NCI-H1105 (cell line): ENCODE measurements around the gene PDE8A.
"Not testable (repeated sequence)": the region's sequence is repeated elsewhere in the genome, so short reads cannot be mapped to it uniquely, and the experiment has no call there.

Experiments
- DNase-seq: peaks from one replicate; lab custom pipeline; 2025; lab: John Stamatoyannopoulos, UW

Gene PDE8A

DNA sequence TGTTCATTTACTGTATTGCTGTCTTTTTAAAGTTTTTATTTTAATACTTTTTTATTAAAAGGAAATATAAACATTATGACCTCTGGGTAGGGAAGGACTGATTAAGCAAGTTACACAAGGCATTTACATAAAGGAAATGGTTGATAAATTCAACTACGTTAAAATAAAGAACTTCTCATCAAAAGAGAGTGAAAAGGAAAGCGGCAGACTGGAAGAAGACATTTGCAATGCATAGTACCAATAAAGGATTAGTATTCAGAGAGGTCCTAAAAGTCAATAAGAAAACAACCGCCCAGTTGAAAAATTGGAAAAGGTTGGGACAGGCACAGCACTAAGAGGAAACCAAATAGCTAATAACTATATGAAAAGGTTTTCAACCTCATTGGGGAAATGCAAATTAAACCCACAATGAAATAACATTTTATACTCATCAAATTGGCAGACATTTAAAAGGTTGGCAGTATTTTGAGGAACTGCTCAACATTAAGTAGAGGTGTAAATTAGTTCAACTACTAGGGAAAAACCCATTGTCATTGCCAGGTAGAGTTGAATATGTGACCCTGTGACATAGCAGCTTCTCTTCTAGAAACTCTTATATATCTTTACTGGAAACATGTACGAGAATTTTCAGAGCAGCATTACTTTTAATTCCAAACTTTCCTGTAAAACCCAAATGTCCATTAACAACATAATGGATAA, 9.5 kb downstream of the PDE8A start:
- no peak for DNase-seq

DNA sequence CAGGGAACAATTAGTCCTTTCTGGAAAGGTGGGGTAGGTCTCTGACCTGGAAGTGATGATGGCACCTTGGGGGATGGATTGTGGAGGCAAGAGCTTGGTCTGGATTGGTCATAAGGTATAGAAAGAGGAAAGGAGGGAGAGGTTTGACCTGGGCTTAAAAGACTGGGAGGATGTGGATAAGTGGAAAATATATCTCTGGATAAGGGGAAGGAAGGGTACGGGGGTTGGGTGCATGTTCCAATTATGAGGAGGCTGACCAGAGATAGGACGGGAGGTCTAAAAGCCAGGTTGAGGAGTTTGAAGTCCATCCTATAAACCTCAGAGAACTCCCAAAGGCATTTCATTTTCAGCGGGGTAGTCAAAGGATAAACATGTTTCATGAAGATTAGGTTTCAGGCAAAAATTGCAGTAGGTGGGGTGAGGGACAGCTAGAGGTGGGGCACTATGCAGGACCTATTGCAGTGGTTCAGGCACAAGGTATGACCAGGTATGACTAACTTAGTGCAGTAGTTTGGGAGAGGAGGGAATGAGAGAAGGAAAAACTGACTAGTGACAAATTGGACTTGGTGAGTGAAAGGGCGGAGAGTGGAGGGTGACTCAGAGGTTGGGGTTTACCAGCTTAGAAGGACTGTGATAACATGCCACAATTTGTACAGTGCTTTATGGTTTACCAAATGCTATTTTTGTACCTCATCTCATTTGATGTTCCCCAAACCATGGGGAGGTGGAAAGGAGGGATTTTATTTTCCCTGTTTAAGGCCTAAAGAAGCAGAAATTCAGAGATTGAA, 10.7 kb downstream of the PDE8A start:
- no peak for DNase-seq

DNA sequence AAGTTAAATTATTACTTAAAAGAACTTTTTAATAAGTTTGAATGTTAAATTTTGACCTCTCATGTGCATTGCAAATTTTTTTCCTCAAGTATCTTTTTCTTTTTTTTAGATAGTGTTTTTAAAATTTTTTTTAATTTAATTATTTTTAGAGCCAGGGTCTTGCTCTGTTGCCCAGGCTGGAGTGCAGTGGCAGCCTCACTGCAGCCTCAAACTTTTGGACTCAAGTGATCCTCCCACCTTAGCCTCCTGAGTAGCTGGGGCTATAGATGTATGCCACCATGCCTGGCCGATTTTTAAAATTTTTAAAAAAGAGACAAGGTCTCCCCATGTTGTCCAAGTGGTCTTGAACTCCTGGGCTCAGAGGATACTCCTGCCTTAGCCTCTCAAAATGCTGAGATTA, 14.4 kb downstream of the PDE8A start:
- DNase-seq = no peak

DNA sequence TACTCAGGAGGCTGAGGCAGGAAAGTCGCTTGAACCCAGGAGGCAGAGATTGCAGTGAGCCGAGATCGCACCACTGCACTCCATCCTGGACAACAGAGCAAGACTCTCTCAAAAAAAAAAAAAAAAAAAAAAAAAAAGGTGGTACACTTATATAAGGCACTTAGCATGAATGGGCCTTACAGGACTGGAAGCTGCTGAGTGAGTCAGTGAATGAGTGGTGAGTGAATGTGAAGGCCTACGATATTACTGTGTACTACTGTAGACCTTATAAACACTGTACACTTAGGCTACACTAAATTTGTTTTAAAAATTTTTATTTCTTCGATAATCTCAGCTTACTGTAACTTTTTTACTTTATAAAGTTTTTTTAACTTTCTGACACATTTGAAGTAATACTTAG, 15.1 kb downstream of the PDE8A start:
- not testable (repeated sequence) for DNase-seq

DNA sequence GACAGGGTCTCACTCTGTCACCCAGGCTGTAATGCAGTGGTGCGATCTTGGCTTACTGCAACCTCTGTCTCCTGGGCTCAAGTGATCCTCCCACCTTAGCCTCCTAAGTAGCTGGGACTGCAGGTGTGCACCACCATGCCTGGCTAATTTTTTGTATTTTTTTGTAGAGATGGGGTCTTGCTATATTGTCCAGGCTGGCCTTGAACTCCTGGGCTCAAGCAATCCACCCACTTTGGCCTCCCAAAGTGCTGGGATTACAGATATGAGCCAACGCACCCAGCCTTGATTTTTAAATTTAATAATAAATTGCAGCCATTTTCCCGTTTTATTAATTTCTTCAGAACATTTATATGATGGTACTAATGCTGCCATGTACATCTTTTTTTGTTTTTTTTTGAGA, 15.6 kb downstream of the PDE8A start:
- not testable (repeated sequence) for DNase-seq

DNA sequence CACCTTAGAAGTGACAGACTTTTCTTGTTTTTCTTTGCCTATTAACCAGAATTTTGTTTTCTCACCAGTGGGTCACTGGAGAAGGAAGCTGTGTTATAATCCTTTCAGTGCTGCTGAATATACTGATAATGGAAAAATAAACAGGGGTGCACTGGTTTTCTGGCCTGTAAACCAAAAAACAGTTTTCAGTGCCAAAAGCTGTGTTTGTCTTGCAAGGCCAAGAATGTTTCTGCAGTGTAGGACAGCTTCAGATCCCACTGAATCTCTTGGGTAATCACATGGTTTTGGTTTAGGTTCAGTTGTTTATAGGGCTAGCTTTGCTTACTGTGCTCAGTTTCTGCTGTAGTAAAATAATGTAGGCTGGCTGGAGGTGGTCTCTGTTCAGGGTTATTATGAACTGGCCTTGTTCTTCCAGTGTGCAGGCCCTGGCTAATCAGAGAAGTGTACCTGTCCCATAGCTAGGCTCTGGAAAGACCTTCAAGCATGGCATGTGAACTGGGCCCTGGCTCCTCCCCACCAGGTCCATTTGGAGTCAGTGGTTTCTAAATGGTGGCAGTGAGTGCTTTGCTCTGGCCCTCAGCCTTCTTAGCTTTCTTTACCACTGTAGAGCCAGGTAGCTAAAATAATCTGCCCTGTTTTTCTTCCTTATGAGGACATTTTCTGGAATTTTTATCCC, 18.7 kb downstream of the PDE8A start:
- no peak for DNase-seq

DNA sequence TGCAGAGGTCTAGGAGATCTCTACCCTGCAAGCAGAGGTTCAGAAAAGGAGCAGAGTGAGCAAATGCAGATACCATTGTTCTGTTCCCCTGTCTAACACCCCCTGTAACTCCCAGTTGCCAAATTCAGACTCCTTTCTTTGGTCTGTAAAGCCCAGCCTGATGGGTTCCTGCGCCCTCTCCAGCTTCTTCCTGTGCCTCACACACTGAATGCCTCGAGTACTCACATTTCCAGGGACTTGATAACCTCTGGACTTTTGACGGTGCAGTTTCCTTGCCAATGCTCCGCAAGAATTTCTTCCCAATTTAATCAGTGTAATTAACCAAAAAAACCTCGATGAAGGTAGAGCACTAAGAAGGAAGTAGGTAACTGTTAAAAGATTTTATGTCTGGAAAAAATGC, 19.3 kb downstream of the PDE8A start:
- DNase-seq = no peak

DNA sequence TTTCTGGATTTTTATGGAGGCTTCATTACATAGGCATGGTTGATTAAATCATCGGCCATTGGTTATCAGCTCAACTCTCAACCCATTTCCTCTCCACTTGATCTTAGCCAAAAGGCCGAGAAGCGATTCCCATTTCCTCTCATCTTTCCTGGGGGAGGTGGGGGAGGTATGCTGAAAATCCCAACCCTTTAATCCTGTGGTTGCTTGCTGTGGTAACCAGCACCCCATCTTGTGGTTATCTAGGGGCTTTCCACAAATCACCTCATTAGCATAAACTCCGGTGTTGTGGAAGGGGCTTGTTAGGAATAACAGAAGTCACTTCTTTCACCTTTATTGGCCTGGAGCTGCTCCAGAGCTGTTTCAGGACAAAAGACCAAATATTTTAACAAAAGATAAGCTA, 20.9 kb downstream of the PDE8A start:
- DNase-seq = no peak

DNA sequence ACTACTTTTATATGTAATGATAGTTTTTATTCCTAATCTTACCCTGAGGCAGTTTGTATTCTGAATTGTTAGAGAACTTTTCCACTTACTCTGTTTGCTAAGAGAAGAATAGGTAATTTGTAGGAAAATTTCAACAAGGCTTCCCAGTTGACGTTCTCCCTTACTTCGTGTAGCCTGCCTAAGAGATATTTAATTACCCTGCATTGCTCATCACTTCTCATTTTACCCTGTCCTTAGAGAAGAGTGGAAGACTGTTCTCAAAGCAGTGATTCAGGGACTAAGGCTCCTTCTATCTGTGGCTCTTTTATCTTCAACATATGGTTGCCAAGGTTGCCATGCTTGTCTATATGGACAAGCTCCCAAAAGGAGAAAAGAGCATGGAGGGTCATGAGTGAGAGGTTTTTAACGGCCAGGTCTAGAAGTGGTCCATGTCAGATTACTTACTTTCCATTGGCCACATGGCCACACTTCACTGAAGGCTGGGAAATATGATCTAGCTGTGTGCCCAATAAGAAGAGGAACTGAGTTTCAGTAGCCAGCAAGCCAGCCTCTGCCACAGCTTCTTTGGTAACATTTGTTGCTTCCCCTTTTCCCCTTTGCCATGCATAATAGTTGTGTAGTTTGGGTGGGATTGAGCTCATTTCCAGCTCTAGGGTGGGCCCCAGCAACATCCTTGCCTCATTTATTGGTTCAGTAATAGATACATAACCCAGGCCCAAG, 22.1 kb downstream of the PDE8A start:
- no peak for DNase-seq

DNA sequence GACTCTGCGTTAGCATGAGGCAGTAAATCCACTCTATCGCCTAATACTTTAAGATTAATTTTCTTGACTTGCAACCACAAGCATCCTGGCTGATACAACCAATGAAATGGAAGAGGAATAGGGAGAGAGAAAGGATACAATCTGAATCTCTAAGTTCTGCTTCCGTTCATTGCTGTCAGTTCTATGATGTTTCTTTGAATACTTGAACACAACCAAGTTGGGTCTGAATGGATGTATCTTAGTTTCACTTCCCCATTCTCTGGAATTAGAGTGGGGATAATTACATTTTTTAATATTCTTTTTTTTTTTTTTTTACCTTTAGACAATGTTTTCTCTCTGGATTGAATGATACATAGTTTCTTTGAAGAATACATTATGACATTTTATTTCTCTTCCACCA, 22.9 kb downstream of the PDE8A start:
- DNase-seq = no peak

DNA sequence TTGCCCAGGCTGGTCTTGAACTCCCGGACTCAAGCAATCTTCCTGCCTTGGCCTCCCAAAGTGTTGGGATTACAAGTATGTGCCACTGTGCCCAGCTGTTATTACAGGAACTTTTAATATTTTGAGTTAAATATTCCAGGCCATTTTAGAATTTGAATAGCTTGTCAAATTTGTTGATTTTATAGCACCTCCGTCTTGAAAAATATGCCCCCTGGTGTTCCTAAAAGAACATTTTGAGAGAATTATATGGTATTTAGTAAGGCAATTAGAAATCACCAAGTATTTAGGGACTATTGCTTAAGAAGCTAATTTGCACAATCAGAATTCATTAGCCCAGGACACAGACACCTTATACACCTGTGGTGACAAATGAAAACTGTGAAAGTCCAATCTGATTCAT, 23.7 kb downstream of the PDE8A start:
- DNase-seq = no peak

DNA sequence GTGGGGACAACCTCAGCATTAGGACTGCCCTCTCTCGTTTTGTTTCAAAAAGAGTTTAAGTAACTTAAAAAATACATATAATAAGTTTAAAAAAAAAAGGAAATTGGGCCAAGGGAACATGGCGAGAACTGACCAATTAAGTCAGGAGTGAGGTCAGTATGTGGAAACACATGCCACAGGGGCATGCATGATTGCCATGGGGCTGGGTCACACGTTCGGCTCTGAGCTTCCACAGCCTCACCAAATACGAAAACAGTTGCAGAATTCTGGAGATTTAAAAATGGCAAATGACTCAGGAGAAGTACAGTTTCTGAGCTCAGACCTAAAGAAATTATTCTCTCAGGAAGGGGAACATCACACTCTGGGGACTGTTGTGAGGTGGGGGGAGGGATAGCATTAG, 24.1 kb downstream of the PDE8A start:
- DNase-seq = no peak

DNA sequence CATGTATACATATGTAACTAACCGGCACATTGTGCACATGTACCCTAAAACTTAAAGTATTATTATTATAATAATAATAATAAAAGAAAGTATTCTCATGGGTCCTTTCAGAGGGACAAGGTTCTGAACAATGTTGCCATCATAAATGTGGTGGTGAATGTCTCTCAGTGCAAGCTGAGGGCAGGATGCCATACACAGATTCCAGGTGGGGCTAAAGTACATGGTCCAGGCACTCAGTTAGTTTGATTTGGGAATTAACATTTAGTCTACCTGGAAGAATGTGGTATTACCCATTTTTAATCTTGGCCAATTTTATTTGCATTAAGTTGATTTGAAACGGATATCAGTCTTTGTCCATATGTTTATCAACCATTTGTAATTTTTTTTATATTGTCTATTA, 24.5 kb downstream of the PDE8A start:
- DNase-seq = no peak

DNA sequence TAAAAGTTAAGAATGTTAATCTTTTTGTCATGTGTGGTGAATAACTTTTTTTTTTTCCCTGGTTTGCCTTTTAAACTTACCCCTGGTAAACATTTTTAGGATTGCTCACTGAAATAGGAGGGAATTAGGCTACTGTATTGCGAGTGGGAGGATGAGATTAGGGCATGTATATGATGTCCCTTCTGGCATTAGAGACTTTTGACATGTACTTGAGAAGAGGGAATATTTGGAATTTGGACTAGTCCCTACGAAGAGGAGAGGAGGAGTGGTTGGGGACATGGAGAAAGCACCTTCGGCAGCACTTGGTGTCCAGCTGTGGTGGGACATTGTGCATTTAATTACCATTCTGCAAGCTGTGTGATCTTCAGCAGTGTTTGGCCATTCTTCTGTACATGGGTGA, 25.0 kb downstream of the PDE8A start:
- no peak for DNase-seq

DNA sequence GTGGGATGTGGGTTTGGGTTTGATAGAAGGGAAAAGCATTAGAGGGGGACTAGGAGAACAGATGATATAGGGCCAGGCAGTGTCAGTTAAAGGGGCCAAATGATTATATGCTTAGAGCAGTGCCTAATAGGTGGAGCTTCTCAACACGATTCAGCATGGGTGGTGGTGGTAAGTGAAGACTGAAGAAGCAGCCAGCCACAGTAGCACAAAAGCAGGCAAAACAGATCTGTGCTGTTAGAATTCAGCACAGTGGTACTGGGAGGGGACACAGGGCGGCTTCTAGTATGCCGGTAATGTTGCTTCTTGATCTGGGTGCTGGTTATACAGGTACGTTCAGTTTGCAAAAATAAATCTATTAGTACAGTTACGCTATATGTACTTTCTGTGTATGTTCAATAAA, 25.5 kb downstream of the PDE8A start:
- DNase-seq = no peak

DNA sequence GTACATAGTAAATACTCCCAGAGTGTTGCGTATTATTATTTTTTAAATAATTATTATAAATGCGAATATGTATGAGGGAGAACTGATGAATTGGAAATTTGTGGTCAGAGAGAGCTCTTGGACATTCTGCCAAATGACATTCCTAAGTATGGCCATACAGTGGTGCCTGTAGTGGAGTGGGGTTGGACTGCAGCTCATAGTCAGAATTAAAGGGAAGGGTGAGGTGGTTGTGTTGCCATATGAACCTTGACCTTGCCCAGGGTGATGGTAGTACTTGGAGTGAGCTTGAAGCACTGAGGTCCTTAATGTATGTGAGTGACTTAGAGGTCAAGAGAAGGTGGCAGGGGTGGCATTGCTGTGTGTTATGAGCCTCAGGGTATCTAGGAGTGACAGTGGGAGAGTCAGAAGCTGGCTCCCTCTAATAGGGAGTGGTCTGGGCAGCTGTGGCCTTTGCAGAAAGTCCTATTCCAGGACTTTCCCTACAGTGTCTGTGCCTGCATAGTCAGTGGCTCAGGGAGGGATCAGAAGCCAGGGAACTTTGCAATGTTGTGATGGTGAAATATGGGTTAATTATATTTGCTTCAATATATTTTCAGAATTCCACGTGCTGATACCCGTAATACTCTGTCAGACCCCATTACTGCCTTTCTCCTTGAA, 26.2 kb downstream of the PDE8A start:
- no peak for DNase-seq

DNA sequence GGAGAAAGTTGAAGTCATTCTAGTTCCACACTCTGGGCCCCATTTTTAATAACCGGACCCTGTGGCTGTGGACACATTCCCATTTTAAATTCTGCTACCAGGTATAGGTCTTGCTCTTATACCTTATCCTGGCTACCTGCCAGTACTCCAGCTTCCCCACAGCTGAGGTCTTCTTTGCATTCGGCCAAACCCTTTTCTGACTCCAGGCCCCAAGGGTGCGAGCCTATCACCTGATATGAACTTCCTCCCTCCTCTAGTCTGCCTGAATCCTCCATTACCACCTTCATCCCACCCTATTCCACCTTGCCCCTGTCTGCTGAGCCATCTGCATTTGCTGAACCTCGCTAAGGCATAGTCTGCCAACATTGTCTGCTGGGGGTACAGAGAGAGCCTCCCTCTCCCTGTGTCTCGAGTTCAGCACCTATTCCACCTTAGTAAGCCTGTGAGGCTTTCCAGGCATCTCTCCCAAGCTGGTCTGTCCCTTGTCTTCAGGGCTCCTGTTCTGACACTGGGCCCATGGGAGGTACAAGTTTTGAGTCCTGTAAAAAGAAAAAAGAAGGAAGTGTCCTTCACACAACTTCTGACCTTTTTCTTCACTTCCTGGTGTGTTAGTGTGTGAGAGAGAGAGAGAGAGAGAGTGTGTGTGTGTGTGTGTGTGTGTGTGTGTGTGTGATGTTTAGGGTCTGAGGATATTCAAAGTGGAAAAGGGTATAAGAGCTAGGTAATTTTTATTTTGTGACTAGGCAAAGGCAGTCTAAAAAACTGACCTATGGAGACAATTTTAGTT, 27.0 kb downstream of the PDE8A start:
- no peak for DNase-seq

DNA sequence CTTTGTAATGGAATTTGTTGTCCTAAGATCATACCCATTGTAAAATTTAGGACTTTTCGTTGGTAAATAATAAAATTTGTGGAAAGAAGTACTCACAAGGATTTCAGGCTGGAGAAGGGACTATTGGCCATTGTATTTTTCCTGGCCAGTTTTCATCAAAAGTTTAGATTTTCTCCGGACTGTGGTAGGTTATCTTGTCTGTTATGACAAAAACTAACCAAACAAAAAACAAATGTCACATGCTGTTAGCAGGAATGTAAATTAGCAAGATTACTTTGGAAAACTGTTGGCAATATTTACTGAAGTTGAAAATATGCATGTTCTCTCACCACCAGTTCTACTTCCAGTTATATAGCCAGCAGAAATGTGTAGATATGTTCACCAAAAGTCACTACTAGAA, 27.8 kb downstream of the PDE8A start:
- DNase-seq = no peak

DNA sequence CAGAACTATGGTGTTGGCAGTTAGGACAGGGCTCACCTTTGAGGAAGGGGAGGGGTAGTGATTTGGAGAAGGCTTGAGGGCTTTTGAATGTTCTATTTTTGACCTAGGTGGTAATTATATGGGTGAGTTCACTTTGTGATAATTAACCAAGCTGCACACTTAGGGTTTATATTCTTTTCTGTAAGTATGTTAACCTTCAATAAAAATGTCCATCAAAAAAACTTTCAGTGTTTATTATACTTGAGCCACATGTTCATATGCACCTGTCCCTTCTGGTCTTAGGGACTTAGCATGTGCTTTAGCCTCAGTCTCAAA, 28.4 kb downstream of the PDE8A start:
- peak; percentile 23 for DNase-seq

DNA sequence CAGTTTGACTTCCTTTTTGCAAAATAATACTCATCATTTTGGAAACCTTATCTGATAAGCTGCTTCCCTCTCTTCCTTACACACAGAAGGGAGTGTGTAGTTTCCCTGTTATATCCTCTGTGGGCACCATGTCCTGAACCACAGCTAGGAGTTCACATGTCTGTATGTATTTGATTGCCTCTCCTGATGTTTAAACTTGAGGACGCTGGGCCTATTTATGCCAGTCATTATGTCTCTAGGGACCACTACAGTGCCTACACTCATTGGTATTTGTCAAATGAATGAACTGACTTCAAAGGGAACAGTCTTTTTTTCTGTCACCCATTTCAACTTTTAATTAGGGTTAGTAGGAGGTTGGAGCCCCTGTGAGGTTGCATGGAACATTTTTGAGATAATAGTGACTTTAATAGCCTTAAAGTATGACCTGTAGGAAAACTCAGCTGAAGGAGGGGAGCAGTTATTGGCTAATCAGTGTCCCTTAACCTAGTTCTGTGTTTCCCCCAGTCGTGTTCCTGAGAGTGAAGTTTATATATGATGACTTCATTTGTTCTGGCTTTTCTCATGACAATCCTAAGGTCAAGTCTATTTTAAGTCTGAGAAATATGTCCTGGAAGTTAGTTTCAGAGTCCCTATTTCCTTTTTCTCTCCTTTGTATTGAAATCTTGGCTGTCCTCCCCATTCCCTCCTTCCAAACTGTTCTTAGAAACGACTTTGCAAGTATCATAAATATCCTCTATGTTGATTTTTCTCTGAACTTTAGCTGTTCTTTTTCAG, 28.9 kb downstream of the PDE8A start:
- DNase-seq = peak; percentile 0

DNA sequence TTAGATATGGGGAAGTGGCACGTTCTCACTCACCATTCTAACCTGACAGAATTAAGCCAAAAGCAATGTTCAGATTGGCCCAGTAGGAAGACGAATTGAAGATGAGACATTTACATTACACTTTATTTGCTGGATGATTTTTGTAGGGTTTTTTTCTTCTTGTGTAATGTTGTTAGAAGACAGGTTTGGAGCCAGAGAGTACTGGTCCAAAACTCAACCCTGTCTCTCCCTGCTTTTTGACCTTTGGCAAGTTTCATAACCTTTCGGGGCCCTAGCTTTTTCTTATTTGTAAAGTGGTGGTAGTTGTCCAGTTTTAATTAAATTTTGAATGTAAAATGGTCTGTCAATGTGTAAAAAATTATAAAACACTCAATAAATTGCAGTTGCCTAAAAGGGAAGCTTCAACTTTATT, 29.5 kb downstream of the PDE8A start:
- DNase-seq = no peak
